GM19372 (cell line): ENCODE results near the gene DOCK3.
"Not testable (repeated sequence)": the region's sequence is repeated elsewhere in the genome, so short reads cannot be mapped to it uniquely, and the experiment has no call there.

ENCODE experiments used
- ATAC-seq: cut with Tn5 transposase; IDR thresholded peaks from one replicate; pipeline ENCODE4 v1.9.1; 2021; ENCODE audit warnings: mild to moderate bottlenecking, low read depth, moderate library complexity; ENCODE audit not compliant: unreplicated experiment

The DOCK3 gene

DNA sequence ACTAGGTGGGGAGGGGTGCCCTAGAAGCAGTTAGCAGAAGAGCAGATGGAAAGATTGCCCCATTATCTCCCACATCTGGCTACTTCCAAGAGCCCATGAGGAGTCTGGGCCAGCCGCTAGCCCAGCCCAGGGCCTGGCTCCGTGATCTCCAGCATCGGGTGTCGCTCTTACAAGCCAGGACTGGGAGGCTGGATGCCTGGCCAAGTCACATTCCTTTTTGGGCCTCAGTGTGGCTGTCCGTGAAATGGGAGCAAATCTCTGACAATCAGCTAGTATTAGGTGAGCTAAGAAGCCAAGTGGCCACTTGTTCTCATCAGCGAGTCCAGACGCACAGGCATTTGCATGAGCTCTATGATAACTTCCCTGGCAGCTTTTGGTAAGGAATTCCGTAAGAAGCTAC, 23.3 kb upstream of the DOCK3 start:
- no peak for ATAC-seq

DNA sequence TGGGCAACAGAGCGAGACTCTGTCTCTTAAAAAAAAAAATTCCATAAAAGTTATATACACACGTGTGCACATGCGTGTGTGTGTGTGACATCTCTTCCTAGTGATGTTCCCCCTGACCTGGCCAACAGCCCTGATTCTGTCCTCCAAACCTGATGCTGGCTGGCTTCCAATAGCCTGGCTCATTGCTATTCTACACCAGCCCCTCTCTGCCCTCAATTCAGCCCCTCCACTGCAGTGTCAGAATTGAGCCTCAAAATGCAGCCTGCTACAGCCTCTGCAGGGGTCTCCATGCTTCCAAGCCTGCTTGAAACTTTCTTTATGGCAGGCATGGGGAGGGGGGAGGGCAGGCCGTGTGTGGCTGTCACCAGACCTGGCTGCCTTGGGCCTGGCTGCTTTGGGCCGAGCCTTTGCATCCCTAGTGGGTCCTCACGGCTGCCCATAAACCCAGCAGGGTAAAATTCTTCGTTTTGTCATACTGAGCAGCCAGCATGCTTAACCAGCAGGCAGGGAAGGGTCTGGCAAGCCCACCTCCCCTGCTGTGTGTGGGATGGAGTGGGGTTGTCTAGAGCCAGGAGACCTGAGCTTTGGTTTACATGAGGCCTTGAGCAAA, 22.7 kb upstream of the DOCK3 start:
- no peak for ATAC-seq

DNA sequence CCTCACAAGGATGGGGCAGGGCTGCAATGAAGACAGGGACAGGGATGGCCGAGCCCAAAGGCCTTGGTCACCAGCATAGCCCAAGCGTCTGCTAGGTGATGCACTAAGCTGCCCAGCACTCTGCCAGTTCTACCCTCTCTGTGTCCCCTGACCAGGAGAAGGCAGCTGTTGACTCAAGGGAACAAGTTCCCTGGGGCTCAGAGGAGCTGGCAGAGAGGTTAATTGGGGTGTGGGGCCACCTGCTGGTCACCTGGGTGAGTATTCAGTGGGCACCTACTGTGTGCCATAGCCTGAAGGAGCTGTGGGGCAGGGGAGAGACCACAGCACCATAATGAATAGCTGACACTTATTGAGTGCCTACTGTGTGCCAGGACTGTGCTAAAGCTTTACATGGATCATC, 22.0 kb upstream of the DOCK3 start:
- ATAC-seq, result no peak

DNA sequence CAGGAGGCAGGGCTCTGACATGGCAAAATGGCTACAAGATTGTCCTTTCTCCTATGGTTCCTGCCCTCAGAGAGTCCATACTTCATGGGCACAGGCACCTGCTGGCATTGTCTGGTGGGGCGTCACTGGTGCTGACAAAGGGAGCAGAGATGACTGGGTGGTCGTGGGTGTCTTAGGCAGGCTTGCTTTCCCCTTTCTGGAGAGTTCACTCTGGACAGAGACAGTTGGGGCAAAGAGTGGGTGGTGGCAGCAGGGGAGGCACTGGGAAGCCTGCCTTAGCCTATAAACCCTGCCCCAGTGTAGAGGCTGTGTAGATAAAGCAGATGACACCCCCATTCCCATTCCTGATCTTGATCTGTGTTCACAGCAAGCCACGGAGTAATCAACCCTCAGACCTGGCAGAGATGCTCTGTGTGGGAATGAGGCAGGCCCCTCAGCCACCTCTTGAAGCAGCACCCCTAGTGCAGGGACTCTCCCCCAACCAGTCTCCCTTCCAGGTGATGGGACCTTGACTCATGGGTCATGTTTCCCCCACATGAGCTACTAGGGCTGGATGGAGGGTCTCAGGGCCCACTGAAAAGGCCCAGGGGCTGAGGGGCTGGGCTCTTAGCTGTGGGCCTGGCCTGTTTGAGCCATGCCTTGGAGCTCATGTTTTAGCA, 20.7 kb upstream of the DOCK3 start:
- no peak for ATAC-seq

DNA sequence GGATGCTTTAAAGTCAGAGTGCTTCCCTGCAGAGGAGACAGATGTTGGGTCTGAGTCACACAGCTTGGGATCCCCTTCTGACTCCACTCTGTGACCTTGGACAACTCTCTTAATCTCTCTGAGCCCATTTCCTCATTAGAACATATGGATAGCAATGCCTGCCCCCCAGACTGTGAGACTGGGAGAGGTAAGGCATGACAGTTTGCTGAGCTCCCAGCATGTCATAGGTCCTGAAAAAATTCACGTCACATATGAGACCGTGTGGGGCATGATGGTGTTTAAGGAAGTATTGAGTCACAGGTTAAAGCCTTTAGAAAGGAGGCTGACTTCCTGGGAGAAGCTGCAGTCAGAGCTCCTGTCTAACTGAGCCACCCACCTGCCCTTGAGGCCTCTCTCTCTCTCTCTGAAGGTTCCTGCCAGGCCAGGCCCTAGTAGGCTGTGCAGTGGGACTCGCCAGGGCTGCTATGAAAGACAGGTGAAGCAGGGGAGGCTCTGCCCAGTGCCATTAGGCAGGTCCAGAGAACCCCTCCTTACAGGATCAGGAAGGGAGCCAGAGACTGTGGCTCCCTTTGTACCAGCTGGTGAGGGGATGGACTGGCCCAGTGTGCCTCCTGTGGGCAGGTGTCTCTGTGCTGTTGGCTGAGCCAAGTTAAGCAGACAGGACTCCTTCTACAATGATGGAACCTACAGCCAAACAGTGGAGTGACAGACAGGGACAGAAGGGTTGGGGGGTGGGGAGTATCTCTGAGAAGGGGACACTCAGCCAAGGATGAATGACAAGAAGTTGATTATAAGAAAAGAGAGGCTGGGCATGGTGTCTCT, 19.5 kb upstream of the DOCK3 start:
- ATAC-seq, result no peak

DNA sequence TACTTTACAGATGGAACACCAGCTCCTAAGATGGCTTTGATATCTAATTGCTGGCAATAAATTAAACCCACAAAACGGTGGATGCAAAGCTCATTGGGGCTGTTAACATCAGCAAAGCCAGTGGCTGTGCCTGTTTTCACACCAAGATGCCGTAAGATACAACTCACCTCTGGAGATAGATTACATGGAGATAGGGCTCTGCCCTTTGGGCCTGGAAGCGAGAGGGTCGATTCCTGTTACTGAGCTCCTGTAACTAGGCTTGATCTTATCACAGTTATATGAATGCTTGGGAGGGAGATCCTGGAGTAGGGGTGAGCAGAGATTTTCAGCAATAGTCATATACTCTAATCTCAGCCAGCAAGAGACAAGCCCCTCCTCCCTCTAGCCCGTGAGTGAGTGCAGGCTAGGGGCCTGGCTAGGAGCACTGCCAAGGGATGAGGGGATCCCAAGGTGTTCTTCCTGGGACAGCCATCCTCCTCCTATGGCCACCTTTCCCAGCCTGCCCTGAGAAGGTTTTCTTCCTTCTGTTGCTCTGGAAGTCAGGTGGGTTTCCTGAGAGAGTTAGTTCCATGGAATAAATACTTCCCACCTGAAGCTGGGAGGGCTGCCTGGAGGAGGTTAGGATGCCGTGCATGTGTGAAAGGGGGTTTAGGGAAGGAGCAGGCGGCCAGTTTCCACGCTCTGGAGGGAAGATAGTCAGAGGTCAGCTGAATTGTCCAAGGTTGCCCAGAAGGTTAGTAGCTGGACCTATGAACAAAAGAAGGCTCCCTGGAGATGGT, 18.1 kb upstream of the DOCK3 start:
- no peak for ATAC-seq

DNA sequence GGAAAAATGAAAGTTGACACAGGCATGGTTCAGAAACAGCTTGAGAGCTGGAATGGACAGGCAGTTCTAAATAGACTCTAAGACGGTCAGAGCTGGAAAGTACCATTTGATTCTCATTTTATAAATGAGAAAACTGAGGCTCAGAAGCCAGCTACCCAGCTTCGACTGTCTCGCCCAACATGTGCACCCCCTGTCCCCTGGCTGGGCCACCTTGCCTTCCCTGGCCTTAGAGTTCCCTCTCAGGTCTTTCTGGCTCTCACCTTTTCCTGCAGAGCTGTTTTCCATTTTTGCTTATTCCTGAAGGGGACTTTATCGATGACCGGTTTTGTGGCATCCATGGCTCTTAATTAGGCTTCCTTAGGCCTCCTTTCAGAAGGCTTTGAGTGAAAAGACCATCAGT, 17.3 kb upstream of the DOCK3 start:
- ATAC-seq, result no peak

DNA sequence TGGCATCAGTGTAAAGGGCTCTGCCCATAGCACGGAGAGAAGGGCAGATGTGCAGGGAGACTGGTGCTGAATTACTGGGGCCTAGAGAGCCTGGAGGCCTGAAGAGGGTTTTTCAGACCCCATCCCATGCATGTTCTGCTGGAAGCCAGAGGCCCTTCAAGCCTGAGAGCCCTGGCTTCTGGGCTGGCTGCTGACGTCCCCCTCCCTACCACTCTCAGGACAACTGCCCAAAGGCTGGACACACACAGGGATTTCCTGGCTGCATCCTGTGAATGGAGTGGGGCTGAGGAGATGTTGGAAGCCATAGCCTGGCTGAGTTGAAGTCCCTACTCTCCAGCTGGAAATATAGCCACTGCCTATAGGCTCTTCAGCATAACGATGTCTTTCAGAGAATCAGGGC, 16.9 kb upstream of the DOCK3 start:
- ATAC-seq, result no peak

DNA sequence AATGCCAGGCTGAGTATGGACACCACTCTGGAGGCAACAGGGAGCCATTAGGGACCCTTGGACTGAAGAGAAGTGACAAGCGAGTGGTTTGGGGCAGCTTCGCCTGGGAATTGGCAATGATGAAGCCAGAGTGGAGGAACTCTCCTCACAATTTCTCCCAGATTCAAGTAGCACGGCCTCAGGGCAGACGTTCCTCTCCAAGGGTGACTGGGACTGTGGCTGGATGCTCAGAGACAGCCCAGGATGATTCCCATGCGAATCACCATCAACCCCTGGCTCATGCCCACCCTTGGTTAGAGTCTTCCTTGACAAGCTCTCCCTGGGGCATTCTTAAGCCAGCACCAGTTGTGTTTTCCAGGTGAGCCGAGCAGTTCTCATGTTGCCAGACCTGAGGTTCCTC, 16.3 kb upstream of the DOCK3 start:
- no peak for ATAC-seq

DNA sequence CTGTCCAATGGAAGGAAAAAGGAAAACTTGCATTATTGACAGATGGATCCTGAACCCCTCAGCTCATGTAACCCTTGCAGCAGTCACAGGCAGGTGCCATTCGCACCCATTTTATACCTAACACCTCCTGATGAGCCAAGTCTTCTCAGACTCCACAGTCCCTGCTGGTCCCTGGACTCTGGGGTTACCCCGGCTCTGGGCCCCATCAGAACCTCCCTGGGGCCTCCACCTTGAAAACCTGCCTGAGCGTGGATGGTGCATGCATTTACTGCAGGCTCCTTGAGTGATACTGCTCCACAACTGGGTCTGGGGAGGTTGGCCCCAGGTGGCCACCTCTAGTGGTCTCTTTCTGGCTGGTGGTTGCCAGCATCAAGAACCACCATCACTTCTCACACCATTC, 15.9 kb upstream of the DOCK3 start:
- ATAC-seq, result no peak

DNA sequence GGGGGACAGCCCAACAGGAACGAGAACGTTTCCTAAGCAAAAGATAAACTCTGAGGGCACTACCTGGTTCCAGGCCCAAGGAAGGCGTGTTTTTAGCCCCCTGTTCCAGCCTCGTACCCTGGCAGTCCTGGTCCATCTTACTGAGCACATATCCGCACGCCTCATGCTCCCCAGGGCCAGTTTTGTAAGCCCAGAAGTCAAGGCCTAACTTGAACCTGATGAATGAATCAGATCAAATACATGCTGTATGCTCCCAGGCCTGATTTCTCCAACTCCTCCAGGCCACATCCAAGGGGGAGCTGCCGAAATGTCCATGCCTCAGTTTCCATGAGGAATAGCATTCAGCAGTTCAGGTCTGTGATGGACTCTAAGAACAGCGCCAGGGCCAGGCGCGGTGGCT, 14.3 kb upstream of the DOCK3 start:
- no peak for ATAC-seq

DNA sequence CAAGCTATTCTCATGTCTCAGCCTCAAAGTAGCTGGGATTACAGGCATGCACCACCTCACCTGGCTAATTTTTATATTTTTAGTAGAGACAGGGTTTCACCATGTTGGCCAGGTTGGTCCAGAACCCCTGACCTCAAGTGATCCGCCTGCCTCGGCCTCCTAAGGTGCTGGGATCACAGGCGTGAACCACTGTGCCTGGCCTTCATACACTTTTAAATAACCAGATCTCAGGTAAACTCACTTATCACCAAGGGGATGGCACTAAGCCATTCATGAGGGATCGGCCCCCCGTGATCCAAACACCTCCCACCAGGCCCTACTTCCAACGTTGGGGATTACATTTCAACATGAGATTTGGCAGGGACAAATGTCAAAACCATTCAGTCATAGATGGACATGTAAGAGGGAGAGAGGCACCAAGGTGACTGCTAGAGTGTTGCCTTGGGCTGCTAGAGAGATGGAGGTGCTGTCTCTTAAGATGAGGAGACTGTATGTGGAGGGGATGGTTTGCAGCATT, 13.3 kb upstream of the DOCK3 start:
- no peak for ATAC-seq

DNA sequence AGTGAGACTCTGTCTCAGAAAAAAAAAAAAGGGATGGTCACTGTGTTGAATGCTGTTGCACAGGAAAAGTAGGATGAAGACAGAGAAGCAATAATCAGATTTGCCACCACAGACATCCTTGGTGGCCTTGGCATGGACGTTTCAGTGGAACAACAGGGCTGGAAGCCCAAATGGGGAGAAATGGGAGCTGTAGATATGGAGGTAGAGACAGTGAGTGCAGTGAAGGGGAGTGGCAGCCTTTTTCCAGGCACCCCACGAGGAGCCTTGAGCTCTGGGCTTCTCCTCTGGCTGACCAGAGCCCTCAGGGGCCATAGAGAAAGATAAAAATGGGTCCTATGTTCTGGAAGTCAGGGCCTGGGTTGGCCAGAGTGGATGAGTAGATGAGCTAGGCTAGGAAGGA, 12.3 kb upstream of the DOCK3 start:
- ATAC-seq, result no peak

DNA sequence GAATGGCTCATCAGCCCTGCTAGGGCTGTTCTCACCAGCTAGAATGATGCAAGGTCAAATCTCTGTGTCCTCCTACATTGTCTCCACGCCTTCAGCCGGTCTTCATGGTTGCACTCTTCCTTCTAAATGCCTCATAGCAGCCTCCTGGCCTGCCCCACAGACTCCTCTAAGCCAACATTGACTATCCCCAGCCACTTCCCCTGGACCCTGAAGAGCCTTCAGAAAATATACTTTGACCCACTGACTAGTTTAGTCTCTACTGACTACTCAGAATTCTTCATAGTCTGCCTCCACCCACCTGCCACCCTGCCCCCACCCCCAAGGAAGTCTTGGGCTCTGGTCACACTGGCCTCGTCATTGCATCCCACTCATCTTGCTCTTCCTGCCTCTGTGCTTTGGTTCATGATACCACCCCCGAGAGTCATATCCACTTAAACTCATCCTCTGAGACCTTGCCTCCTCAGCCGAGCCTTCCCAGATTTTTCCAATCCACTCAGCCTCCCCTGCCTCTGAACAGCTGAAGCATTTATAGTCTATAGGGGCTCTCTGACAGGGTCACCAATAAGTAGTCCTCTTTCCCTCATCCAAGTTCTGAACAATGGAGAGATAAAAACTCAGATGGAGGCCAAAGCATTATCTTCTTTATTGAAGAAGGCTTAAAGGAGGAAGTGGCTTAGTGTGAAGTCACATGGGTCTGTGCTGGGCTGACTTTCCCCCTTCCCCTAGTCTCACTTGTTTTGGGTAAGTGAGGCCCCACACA, 9.5 kb upstream of the DOCK3 start:
- no peak for ATAC-seq

DNA sequence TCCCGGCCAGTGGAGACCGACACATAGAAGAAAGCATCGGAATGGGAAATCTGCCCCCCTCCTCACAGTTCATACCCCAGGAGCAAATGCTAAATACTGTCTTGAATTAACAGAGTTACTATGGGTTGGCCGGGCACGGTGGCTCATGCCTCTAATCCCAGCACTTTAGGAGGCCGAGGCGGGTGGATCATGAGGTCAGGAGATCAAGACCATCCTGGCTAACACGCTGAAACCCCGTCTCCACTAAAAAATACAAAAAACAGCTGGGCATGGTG, 8.9 kb upstream of the DOCK3 start:
- ATAC-seq, result not testable (repeated sequence)

DNA sequence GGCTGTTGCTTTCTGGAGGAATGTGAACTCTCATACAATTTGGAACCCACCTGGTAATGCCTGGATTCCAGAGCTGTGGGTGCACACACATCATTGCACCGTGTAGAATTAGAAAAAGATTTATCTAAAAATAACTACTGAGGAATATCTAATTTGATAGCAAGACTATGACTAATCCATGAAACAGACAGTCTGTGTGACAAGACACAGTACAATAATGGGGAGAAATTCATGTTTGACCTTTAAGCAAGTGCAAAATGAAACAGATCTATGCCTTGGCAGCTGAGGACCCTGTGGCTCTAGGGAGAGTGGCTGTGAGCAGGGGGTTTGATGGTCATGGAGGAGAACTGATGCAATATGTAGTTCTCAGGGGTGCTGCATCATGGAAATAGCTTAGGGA, 7.9 kb upstream of the DOCK3 start:
- ATAC-seq, result no peak

DNA sequence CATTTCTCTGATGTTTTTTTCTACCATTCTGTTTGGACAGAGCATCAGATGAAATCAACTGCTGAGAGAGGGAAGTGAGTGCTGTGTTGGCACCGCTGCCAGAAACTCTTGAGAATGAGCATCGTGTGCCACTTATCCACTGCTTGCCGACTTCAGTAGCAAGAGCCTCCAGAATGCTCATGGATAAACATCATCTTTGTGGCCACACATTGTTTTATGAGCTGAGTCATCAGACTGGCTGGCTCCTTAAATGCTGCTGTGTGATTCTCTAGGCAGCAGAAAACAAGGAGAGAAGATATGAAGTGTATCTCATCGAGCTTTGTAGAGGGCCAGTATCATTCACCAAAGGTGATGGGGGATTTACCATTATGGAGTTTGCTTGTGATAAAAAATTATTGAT, 3.4 kb upstream of the DOCK3 start:
- ATAC-seq, result no peak

DNA sequence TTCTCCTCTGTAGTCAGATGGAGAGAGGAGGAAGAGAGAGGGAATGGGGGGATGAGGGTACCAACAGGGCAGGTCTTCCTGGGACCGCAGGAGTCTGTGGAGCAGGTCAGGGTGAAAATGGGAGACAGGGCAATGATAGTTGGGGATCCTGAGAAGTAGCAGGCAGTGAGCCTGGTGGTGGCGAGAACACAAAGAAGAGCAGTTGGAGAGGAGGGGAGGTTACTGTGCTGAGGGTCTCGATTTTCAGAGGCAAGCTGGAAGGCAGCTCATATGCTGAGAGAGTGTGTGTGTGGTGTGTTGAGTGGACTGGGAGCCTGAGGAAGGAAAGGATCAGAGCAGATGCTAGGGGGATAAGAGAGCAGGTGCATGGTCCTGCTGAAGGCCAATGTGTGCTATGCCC, 2.1 kb upstream of the DOCK3 start:
- no peak for ATAC-seq

DNA sequence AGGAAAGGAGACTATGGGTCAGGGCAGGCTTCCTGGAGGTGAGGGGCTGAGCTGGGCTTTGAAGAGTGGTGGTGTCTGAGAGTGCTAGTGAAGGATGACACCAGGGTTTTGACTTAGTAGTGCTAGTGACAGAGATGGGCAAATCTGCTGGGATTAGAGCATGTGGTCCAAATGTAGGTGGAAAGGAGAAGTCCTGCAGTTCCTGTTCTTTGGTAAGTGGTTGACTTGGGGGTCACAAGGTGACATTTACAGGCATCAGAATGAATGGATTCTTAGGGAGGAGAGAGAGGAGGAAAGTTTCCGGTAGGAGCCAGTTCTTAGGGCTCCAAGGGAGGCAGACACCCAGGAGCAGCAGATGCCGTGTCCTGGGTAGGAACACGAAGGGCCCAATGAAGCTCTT, 796 bp upstream of the DOCK3 start:
- no peak for ATAC-seq
